ENCODE measurements around the gene C5orf46.

- no peak for TF ChIP-seq CTCF (IDR thresholded peaks at IDR 0.05)
- TF ChIP-seq POLR2A (IDR thresholded peaks at IDR 0.05) = no peak
- TF ChIP-seq EP300 (IDR thresholded peaks at IDR 0.05) = no peak
- no peak for TF ChIP-seq POLR2AphosphoS5 (IDR thresholded peaks at IDR 0.05)
Observed at GRCh38 chr5:147851578-147851977, 54.8 kb downstream of the C5orf46 start.
